ENCODE measurements around the gene TSPAN16. TPM values are rescaled to one million over a fixed set of nuclear protein-coding genes. Genes with fewer than 3 reads are reported as not detected.

TSPAN16 gene
- total RNA-seq, 2 donors from 2014 or later: not detected

GRCh38 chr19:11261971-11262839 lies 33.8 kb upstream of the TSPAN16 start, which contains the start of gene DOCK6:
DOCK6 (minus strand) TSS chr19:11262524; CDS start chr19:11262440, 84 bp downstream.
- DNase-seq: peak in 1 of 3 donors; percentile 19
- H3K36me3 Mint-ChIP-seq (ENCODE audit: low read depth): peaks cover 5% of the 10 kb centered on the region
- ATAC-seq: peak; percentile 44
- peaks cover 2% of the 10 kb centered on the region for H3K4me1 Mint-ChIP-seq
- no peak within 1 kb of the TSS for H3K27ac Mint-ChIP-seq
- no peaks in the 10 kb centered on the region for H3K9me3 ChIP-seq (ENCODE audit: control insufficient read depth, low read length, poor library complexity, severe bottlenecking)
- peak within 1 kb of the TSS; percentile 83 for H3K4me3 Mint-ChIP-seq
- peaks cover 44% of the 10 kb centered on the region for H3K27me3 Mint-ChIP-seq

DNA sequence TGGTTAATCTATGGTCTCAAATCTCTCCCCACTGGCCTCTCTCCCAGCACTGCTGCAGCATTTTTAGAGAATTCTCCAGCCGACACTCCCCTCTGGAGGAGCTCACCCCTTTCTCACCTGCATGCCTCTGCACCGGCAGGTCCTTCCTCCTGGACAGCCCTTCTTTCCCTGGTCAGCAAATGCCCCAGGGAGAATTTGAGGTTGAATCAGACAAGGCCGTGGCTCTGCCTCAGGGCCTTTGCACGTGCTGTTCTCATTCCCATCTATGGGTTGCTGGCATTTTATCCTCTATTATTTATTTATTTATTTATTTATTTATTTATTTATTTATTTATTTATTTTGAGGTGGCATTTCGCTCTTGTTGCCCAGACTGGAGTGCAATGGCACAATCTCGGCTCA lies 32.2 kb upstream of the TSPAN16 start:
- Mint-ChIP-seq H3K4me1 (peaks cover 4% of the 10 kb centered on the region), H3K4me3 (peak overlapping the region; percentile 25), H3K36me3 (ENCODE audit: low read depth) (peaks cover 5% of the 10 kb centered on the region), H3K27ac (no peak overlapping the region), H3K27me3 (peaks cover 59% of the 10 kb centered on the region)
- DNase-seq (no peak), ATAC-seq (no peak)
- H3K9me3 ChIP-seq (ENCODE audit: control insufficient read depth, low read length, poor library complexity, severe bottlenecking): no peaks in the 10 kb centered on the region

- no peak for ATAC-seq
- no peak overlapping the region for H3K4me3 Mint-ChIP-seq
- peaks cover 68% of the 10 kb centered on the region for H3K27me3 Mint-ChIP-seq
- no peak overlapping the region for H3K27ac Mint-ChIP-seq
- H3K9me3 ChIP-seq (ENCODE audit: control insufficient read depth, low read length, poor library complexity, severe bottlenecking): no peaks in the 10 kb centered on the region
- peaks cover 7% of the 10 kb centered on the region for H3K4me1 Mint-ChIP-seq
- H3K36me3 Mint-ChIP-seq (ENCODE audit: low read depth): peaks cover 5% of the 10 kb centered on the region
- DNase-seq: no peak
These were observed 31.3 kb upstream of the TSPAN16 start for GRCh38 chr19:11264452-11265176.

GRCh38 chr19:11265177-11265784 lies 30.7 kb upstream of the TSPAN16 start:
- Mint-ChIP-seq H3K27ac (no peak overlapping the region), H3K27me3 (peaks cover 62% of the 10 kb centered on the region), H3K36me3 (ENCODE audit: low read depth) (peaks cover 5% of the 10 kb centered on the region), H3K4me3 (no peak overlapping the region), H3K4me1 (peaks cover 7% of the 10 kb centered on the region)
- no peaks in the 10 kb centered on the region for H3K9me3 ChIP-seq (ENCODE audit: control insufficient read depth, low read length, poor library complexity, severe bottlenecking)
- no peak for DNase-seq
- no peak for ATAC-seq

DNA sequence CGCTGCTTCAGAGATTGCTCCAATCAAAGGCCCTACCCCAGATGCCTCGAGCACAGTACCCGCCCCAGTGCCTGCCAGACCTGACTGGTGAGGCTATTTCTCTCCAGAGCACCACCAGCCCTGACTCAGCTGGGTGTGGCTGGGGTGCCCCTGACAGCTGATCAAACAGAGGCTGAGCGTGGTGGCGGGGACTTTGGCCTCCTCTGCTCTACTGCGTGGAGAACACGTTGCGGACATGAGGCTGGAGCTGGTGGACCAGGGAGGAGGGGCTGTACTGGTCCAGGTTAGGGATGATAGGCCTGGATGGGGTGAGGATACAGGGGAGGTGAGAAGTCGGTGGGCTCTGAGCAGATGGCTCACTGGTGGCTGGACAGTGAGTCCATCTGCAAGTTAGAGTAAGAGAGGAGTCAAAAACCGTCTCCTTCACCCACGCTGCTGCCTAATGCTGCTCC lies 30.1 kb upstream of the TSPAN16 start:
- DNase-seq: no peak
- peaks cover 61% of the 10 kb centered on the region for H3K27me3 Mint-ChIP-seq
- H3K4me3 Mint-ChIP-seq: no peak overlapping the region
- H3K27ac Mint-ChIP-seq: no peak overlapping the region
- H3K36me3 Mint-ChIP-seq (ENCODE audit: low read depth): peaks cover 5% of the 10 kb centered on the region
- no peaks in the 10 kb centered on the region for H3K9me3 ChIP-seq (ENCODE audit: control insufficient read depth, low read length, poor library complexity, severe bottlenecking)
- peaks cover 6% of the 10 kb centered on the region for H3K4me1 Mint-ChIP-seq
- ATAC-seq: no peak

GRCh38 chr19:11267316-11268085 lies 28.5 kb upstream of the TSPAN16 start:
- H3K27me3 Mint-ChIP-seq: peaks cover 63% of the 10 kb centered on the region

GRCh38 chr19:11268783-11269267 lies 27.1 kb upstream of the TSPAN16 start:
- DNase-seq (no peak), ATAC-seq (no peak)
- no peaks in the 10 kb centered on the region for H3K9me3 ChIP-seq (ENCODE audit: control insufficient read depth, low read length, poor library complexity, severe bottlenecking)
- Mint-ChIP-seq H3K36me3 (ENCODE audit: low read depth) (peaks cover 3% of the 10 kb centered on the region), H3K27ac (no peak overlapping the region), H3K4me3 (no peak overlapping the region), H3K27me3 (peaks cover 71% of the 10 kb centered on the region), H3K4me1 (peaks cover 4% of the 10 kb centered on the region)

More at GRCh38 chr19:11267316-11268085, 28.5 kb upstream of the TSPAN16 start:
- H3K4me1 Mint-ChIP-seq: peaks cover 4% of the 10 kb centered on the region
- no peaks in the 10 kb centered on the region for H3K9me3 ChIP-seq (ENCODE audit: control insufficient read depth, low read length, poor library complexity, severe bottlenecking)
- H3K4me3 Mint-ChIP-seq: no peak overlapping the region
- peaks cover 3% of the 10 kb centered on the region for H3K36me3 Mint-ChIP-seq (ENCODE audit: low read depth)
- no peak overlapping the region for H3K27ac Mint-ChIP-seq
- ATAC-seq: no peak
- no peak for DNase-seq

DNA sequence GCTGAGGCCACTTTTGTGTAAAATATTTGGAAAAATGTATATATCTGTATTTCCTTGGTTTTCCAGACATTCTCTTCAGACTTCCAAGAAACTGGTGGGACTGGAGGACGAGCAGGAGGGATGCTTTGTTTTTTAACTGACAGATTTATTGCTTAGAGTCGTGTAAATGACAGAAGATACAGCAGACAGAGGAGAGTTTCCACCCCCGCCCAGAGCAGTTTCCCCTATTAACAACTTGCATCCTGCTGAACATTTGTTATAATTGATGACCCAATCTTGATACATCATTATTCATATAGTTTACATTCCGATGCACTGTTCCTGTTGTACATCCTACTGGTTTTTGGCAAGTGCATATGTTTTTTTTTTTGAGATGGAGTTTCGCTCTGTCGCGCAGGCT lies 26.6 kb upstream of the TSPAN16 start:
- H3K4me1 Mint-ChIP-seq: peaks cover 4% of the 10 kb centered on the region
- H3K4me3 Mint-ChIP-seq: no peak overlapping the region
- DNase-seq: no peak
- H3K27me3 Mint-ChIP-seq: peaks cover 74% of the 10 kb centered on the region
- peaks cover 3% of the 10 kb centered on the region for H3K36me3 Mint-ChIP-seq (ENCODE audit: low read depth)
- no peak overlapping the region for H3K27ac Mint-ChIP-seq
- ATAC-seq: no peak
- H3K9me3 ChIP-seq (ENCODE audit: control insufficient read depth, low read length, poor library complexity, severe bottlenecking): no peaks in the 10 kb centered on the region

DNA sequence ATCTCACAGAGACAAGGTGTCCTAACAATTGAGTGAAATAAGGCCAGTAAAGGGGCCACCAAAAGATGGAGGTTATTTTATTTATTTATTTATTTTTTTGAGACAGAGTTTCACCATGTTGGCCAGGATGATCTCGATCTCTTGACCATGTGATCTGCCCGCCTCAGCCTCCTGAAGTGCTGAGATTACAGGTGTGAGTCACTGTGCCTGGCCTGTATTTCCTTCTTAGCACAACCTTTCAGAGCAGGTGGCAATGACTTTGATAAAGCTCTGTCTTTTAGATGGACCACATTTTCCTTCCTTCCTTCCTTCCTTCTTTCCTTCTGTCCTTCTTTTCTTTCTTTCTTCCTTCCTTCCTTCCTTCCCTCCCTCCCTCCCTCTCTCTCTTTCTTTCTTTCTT lies 22.7 kb upstream of the TSPAN16 start:
- no peak for DNase-seq

GRCh38 chr19:11273989-11274388 lies 22.0 kb upstream of the TSPAN16 start:
- Mint-ChIP-seq H3K4me1 (peaks cover 2% of the 10 kb centered on the region), H3K36me3 (ENCODE audit: low read depth) (no peaks in the 10 kb centered on the region), H3K27me3 (peaks cover 38% of the 10 kb centered on the region), H3K27ac (no peak overlapping the region), H3K4me3 (no peak overlapping the region)
- ATAC-seq: no peak
- DNase-seq: no peak
- no peaks in the 10 kb centered on the region for H3K9me3 ChIP-seq (ENCODE audit: control insufficient read depth, low read length, poor library complexity, severe bottlenecking)

More for the DNA sequence above, 22.7 kb upstream of the TSPAN16 start:
- Mint-ChIP-seq H3K27me3 (peaks cover 45% of the 10 kb centered on the region), H3K4me1 (peaks cover 4% of the 10 kb centered on the region), H3K4me3 (no peak overlapping the region), H3K36me3 (ENCODE audit: low read depth) (no peaks in the 10 kb centered on the region), H3K27ac (no peak overlapping the region)
- ATAC-seq: no peak
- H3K9me3 ChIP-seq (ENCODE audit: control insufficient read depth, low read length, poor library complexity, severe bottlenecking): no peaks in the 10 kb centered on the region

GRCh38 chr19:11274533-11275086 lies 21.4 kb upstream of the TSPAN16 start:
- no peaks in the 10 kb centered on the region for H3K36me3 Mint-ChIP-seq (ENCODE audit: low read depth)
- H3K4me3 Mint-ChIP-seq: no peak overlapping the region
- DNase-seq: no peak
- peaks cover 2% of the 10 kb centered on the region for H3K4me1 Mint-ChIP-seq
- H3K9me3 ChIP-seq (ENCODE audit: control insufficient read depth, low read length, poor library complexity, severe bottlenecking): no peaks in the 10 kb centered on the region
- no peak overlapping the region for H3K27ac Mint-ChIP-seq
- ATAC-seq: no peak
- peaks cover 32% of the 10 kb centered on the region for H3K27me3 Mint-ChIP-seq

- H3K4me1 Mint-ChIP-seq: peaks cover 7% of the 10 kb centered on the region
- H3K27ac Mint-ChIP-seq: no peak overlapping the region
- DNase-seq (no peak), ATAC-seq (no peak)
- H3K27me3 Mint-ChIP-seq: peaks cover 24% of the 10 kb centered on the region
- H3K4me3 Mint-ChIP-seq: no peak overlapping the region
- H3K36me3 Mint-ChIP-seq (ENCODE audit: low read depth): no peaks in the 10 kb centered on the region
- H3K9me3 ChIP-seq (ENCODE audit: control insufficient read depth, low read length, poor library complexity, severe bottlenecking): no peaks in the 10 kb centered on the region
These were observed 17.3 kb upstream of the TSPAN16 start for GRCh38 chr19:11278670-11279069.

Data from T-helper 17 cell (primary cell).